IMR-90 (cell line): ENCODE results near the gene NAA35.

Source experiments
- CTCF ChIP-seq: conservative IDR thresholded peaks from 2 replicates; pipeline ENCODE4 v1.5.1; 2012; ENCODE audit warnings: mild to moderate bottlenecking, low read depth, low read length, improper control_type of control experiment
- FOS ChIP-seq: fragments of 150-350 bp; IDR thresholded peaks from 2 replicates; pipeline ENCODE4 v1.6.1; 2016; ENCODE audit warnings: low read depth, low read length
- POLR2A ChIP-seq: IDR thresholded peaks from 2 replicates; pipeline ENCODE4 v1.6.1; 2012; ENCODE audit warnings: mild to moderate bottlenecking, low read depth, low read length
- RFX5 ChIP-seq: IDR thresholded peaks from 2 replicates; pipeline ENCODE4 v1.8.0; 2012; ENCODE audit warnings: low read depth, mild to moderate bottlenecking, low read length, moderate library complexity
- SMC3 ChIP-seq: fragments of 150-350 bp; IDR thresholded peaks from 2 replicates; pipeline ENCODE4 v1.6.1; 2016; ENCODE audit warnings: low read depth, mild to moderate bottlenecking, antibody characterized with exemption, low read length, moderate library complexity
- USF2 ChIP-seq: fragments of 150-350 bp; IDR thresholded peaks from 2 replicates; pipeline ENCODE4 v1.6.1; 2017; ENCODE audit warnings: mild to moderate bottlenecking, antibody characterized with exemption, low read length, low read depth

GRCh38 chr9:86045654-86046053, 104.7 kb downstream of the NAA35 start:
- no peak for TF ChIP-seq POLR2A
- TF ChIP-seq CTCF = no peak
- TF ChIP-seq SMC3 = no peak
- TF ChIP-seq FOS = no peak
- no peak for TF ChIP-seq RFX5
- TF ChIP-seq USF2 = no peak
